ENCODE measurements around the gene CACNB2. TPM values are rescaled to one million over a fixed set of nuclear protein-coding genes. Genes with fewer than 3 reads are reported as not detected.

Gene CACNB2
- total RNA-seq, 4 donors from 2014 or later: 0.16 to 2.4 (median 1.8) TPM

DNA sequence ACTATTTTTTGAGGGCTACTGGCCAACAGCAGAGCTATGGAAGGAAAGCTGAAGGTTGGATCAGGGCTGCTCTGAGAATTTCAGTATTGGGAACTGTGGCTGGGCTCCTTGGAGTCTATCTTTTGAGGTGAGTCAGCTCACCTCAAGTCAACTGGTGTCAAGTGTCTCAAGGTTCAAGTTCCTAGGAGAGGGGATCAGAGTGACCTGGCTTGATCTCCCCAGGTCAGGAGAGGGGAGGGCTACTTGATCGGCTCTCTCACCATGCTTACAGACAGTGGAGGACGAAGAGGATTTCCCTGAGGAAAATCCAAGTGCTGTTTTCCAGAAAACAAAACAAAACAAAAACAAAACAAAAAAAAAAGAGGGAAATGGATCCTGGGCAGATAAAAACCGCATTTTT is 132.8 kb downstream of the CACNB2 start:
- TF ChIP-seq, protein P1, sequence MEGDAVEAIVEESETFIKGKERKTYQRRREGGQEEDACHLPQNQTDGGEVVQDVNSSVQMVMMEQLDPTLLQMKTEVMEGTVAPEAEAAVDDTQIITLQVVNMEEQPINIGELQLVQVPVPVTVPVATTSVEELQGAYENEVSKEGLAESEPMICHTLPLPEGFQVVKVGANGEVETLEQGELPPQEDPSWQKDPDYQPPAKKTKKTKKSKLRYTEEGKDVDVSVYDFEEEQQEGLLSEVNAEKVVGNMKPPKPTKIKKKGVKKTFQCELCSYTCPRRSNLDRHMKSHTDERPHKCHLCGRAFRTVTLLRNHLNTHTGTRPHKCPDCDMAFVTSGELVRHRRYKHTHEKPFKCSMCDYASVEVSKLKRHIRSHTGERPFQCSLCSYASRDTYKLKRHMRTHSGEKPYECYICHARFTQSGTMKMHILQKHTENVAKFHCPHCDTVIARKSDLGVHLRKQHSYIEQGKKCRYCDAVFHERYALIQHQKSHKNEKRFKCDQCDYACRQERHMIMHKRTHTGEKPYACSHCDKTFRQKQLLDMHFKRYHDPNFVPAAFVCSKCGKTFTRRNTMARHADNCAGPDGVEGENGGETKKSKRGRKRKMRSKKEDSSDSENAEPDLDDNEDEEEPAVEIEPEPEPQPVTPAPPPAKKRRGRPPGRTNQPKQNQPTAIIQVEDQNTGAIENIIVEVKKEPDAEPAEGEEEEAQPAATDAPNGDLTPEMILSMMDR (IDR thresholded peaks at IDR 0.05; ENCODE audit: low read depth): no peak

DNA sequence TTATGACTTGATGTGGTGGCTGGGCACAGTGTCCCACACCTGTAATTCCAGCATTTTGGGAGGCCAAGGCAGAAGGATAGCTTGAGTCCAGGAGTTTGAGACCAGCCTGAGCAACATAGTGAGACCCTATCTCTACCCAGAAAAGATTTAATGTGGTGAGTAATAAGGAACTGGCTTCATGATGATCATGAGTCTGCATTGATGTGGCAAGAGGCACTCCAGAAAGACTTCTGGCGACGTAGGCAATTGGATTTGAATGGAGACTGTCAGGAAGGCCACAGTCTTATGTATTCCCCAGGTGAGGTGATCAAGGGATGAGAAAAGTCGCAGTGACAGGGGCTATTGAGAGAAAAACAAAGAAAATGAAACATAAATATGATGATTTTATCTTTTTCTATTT is 138.0 kb downstream of the CACNB2 start:
- TF ChIP-seq, protein P1 (IDR thresholded peaks at IDR 0.05; ENCODE audit: low read depth): no peak

DNA sequence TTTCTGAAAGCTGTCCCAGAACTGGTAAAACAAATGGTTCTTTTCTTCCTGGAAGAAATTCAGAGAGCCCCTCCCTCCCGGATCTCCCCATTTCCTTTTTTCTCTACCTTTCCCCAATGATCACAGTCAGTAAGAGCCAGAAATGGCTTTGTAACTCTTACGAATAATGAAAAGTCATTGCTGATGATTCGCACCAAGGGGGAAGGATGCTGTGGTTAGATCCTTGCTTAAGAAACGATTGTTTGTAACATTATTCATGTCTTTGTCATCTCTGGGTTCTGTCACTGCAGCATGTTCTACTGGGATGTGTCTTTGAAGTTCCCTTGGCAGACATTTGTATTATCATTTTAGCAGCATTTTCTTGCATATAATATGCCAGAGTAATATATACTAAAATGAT is 138.9 kb downstream of the CACNB2 start:
- TF ChIP-seq, protein P1 (IDR thresholded peaks at IDR 0.05; ENCODE audit: low read depth): no peak

DNA sequence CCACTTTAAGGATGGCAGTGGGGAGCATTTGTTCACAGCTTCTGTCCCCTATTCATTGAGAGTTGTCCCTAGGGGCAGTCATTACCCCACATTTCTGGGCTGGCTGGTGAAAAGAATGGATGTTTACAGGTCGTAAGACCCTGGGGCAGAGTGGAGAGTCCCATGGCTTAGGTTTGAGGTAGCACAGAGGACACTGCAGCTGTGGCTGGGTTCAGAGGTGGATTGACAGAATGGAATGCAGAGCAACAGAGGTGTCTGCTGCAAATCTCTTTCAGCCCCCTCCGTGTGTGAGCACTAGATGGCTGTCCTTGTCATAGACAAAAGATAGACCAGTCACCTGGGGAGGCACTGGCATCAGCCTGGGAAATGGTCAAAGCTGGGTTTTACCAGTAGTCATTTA is 141.9 kb downstream of the CACNB2 start:
- TF ChIP-seq, protein P1 (IDR thresholded peaks at IDR 0.05; ENCODE audit: low read depth): no peak

DNA sequence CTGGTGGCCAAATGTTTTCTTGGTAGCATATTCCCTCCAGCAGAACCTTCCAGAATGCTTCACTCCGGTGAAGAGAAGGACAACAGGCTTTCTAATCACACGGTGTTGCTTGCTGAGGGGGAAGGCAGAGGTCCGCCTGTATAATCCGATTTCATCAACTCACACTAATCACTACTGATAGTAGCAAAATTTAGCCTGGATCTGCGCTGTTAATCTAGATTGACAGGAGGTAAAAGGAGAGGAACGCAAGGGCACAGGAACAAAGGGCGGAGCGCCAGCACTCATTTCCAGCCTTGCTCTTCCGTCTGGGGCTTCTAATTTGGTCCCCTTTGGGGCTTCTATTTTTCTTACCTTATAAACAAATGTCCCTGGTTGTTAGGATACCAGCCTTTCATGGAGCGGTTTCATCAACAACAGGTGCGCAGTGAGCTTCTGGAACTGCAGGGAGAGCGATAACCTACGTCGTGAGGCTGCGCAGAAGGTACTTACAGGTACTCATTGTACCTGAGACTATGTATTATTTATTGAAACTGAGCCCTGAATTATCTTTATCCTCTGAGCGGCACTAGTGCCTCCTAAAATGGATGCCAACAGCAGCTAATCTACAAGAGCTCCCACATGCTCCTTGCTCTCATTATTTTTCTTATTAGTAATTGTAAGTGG is 150.6 kb downstream of the CACNB2 start:
- TF ChIP-seq, protein P1 (IDR thresholded peaks at IDR 0.05; ENCODE audit: low read depth): no peak

DNA sequence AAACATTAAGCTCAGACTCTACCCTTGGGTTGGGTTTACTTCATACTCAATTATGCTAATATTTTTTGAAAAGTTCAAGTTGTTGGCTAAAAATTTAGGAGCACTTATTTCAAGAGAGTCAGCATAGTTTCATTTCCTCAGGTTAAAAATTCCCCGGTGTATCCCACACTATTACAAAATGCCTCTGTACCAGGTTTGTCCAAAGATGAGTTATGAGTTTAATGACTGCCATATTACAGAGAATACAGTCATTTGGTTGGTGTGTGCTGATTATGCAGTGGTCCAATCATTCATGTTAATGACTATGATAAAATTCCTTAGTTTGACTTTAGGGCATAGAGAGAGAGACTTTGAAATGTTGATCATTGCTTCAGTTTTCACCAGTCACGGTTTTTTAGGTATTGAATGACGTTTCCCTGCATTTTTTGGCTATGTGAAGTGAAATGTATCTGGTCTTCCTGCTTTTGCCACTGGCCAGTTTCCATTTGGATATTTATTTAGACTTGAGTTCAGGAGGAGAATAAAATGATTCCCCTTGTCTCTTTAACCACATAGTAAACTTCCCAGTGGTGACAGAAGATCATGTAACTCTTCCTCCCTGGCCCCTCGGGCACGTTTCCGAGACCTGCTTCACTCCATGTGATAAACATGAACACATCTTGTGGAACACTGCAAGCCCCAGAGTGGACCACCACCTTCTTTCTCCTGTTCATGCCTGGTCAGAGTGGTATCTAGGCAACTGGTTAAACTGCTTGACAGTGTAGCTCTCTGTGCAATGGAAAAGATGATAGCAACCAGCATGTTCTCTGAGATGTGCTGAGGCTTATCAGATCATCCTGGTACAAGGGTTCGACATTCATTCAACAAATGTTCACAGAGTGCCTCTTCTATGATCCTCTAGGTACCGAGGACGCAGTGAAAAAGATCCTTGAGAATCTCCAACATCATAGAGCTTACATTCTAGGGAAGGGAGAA is 153.6 kb downstream of the CACNB2 start:
- TF ChIP-seq, protein P1 (IDR thresholded peaks at IDR 0.05; ENCODE audit: low read depth): no peak

DNA sequence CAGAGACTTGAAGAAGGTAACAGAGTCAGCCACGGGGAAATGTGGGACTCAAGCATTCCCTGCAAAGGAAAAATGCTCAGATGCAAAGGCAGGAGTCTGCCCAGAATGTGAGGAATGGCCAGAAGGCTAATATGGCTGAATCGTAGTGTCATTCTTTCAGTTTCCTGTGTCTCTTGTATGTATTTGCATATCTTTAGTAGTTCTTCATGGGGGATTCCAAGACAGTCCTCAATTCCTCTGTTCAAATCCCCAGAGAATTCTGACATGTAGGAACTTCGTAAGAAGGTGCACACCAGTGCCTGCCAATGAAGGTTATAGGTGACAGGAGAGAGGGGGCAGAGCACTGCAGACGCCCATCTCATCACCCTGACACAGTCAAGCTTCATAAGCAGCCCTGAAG is 154.4 kb downstream of the CACNB2 start:
- TF ChIP-seq, protein P1 (IDR thresholded peaks at IDR 0.05; ENCODE audit: low read depth): no peak

All from subcutaneous adipose tissue (tissue), 4 donors.